ENCODE results near the gene GUCA1A. TPM values are rescaled to one million over a fixed set of nuclear protein-coding genes. Genes with fewer than 3 reads are reported as not detected.
A peak's percentile ranks its signal among the peaks of the same experiment; 100 is the strongest.
"Not testable (repeated sequence)": the region's sequence is repeated elsewhere in the genome, so short reads cannot be mapped to it uniquely, and the experiment has no call there.

Gene GUCA1A
- total RNA-seq, 1 donor from 2014 or later: 0.18 TPM

GRCh38 chr6:42190554-42191183 is 17.5 kb downstream of the GUCA1A start:
- H3K4me1 Mint-ChIP-seq (ENCODE audit: low read depth): no peaks in the 10 kb centered on the region
- DNase-seq (ENCODE audit: low spot score): no peak
- H3K9me3 Mint-ChIP-seq: no peaks in the 10 kb centered on the region
- intact Hi-C loops (cut with micrococcal nuclease): no loop called here
- no peaks in the 10 kb centered on the region for H3K27me3 Mint-ChIP-seq (ENCODE audit: low read depth)
- H3K27ac Mint-ChIP-seq: peak overlapping the region; percentile 4
- H3K36me3 Mint-ChIP-seq (ENCODE audit: low read depth): no peaks in the 10 kb centered on the region
- H3K4me3 Mint-ChIP-seq (ENCODE audit: low read depth): no peak overlapping the region

DNA sequence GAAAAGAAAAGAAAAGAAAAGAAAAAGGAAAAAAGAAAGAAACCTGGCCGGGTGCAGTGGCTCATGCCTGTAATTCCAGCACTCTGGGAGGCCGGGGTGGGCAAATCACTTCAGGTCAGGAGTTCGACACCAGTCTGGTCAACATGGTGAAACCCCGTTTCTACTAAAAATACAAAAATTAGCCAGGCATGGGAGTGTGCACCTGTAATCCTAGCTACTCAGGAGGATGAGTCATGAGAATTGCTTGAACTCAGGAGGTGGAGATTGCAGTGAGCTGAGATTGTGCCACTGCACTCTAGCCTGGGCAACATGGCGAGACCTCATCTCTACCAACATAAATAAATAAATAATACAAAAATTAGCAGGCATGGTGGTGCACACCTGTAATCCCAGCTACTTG is 19.2 kb downstream of the GUCA1A start:
- H3K36me3 Mint-ChIP-seq (ENCODE audit: low read depth); H3K4me3 Mint-ChIP-seq (ENCODE audit: low read depth); DNase-seq (ENCODE audit: low spot score); H3K4me1 Mint-ChIP-seq (ENCODE audit: low read depth); H3K9me3 Mint-ChIP-seq; H3K27me3 Mint-ChIP-seq (ENCODE audit: low read depth); intact Hi-C loops (cut with micrococcal nuclease); H3K27ac Mint-ChIP-seq: not testable (repeated sequence)

DNA sequence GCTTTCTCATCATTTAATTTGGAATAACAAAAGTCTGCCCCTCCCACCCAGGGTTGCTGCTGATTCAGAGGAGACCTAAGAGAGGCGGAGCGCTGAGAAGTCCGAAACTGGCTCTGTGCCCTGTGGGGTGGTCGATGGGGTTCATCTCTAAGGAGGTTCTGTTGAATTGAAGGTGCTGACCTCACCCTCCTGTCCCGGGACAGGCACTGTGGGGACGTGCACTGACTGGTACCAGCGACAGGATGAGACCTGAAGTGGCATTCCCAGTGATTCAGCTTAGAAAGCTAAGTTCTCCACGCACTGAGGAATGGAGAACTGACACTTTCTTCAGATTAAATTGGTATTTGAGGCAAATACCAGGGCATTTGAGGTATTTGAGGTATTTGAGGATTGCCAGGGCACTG is 20.3 kb downstream of the GUCA1A start:
- Mint-ChIP-seq H3K36me3 (ENCODE audit: low read depth) (no peaks in the 10 kb centered on the region), H3K27me3 (ENCODE audit: low read depth) (no peaks in the 10 kb centered on the region), H3K9me3 (no peaks in the 10 kb centered on the region), H3K4me1 (ENCODE audit: low read depth) (no peaks in the 10 kb centered on the region), H3K27ac (no peak overlapping the region), H3K4me3 (ENCODE audit: low read depth) (no peak overlapping the region)
- no peak for DNase-seq (ENCODE audit: low spot score)
- intact Hi-C loops (cut with micrococcal nuclease): no loop called here

DNA sequence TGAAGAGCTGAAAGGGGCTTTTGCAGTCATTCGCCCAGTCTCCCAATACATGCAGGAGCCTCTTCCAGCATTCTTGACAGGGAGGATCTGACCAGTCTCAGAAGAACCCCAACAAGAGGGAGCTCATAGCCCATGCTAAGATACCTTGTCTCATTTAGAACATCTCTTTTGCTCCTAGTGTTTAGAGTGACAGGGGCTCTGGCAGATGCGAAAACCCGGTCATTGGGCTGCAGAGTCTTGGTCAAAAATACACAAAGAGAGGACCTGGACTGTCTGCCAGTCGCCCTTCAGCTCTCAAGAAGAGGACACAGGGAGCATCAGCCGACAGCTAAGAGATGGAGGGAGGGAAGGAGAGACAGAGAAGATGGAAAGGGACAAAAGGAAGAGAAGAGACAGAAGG is 20.9 kb downstream of the GUCA1A start:
- H3K36me3 Mint-ChIP-seq (ENCODE audit: low read depth): no peaks in the 10 kb centered on the region
- H3K27ac Mint-ChIP-seq: no peak overlapping the region
- no peaks in the 10 kb centered on the region for H3K27me3 Mint-ChIP-seq (ENCODE audit: low read depth)
- H3K4me3 Mint-ChIP-seq (ENCODE audit: low read depth): no peak overlapping the region
- H3K9me3 Mint-ChIP-seq: no peaks in the 10 kb centered on the region
- no peaks in the 10 kb centered on the region for H3K4me1 Mint-ChIP-seq (ENCODE audit: low read depth)
- intact Hi-C loops (cut with micrococcal nuclease): no loop called here
- DNase-seq (ENCODE audit: low spot score): no peak

GRCh38 chr6:42195415-42195814 is 22.3 kb downstream of the GUCA1A start:
- no peaks in the 10 kb centered on the region for H3K27me3 Mint-ChIP-seq (ENCODE audit: low read depth)
- no peaks in the 10 kb centered on the region for H3K9me3 Mint-ChIP-seq

DNA sequence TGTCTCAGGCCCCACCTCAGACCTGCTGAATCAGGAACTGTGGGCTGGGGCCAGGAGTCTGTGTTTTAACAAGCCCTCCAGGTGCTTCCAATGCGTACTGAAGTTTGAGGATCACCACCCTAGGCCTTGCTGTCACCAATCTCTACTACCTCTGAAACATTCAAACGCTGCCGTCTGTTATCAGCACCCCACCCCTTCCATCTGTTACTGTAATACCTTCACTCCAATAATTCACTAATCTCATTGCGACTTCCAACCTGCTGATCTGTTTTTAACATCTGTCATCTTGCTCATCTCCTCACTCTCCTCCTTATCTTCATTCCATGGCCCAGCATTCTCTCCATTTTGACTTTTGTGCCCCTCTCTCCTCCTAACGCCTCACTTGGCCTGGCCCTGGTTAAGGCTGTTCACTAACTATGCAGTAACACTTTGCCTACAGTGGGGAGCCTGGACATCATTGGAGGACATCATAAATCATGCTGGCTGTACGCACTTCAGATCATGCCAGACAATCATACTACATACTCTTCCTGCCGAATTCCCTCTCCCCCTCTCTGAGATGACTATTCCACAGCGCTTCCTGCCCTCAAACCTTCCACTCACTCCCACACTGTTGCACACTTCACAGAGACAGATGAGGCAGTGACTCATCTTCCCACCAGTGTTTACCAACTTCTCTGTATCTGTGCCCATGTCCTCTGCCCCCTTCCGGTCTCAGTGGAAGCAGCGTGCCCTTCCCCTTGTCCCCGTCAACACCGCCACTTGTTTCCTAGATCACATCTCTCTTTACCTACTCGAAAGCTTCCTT is 24.6 kb downstream of the GUCA1A start:
- Mint-ChIP-seq H3K4me3 (ENCODE audit: low read depth) (no peak overlapping the region), H3K36me3 (ENCODE audit: low read depth) (peaks cover 14% of the 10 kb centered on the region), H3K27me3 (ENCODE audit: low read depth) (no peaks in the 10 kb centered on the region), H3K27ac (no peak overlapping the region), H3K4me1 (ENCODE audit: low read depth) (no peaks in the 10 kb centered on the region), H3K9me3 (no peaks in the 10 kb centered on the region)
- intact Hi-C loops (cut with micrococcal nuclease): no loop called here
- DNase-seq (ENCODE audit: low spot score): no peak

More at GRCh38 chr6:42195415-42195814, 22.3 kb downstream of the GUCA1A start:
- Mint-ChIP-seq H3K36me3 (ENCODE audit: low read depth) (peaks cover 7% of the 10 kb centered on the region), H3K4me3 (ENCODE audit: low read depth) (no peak overlapping the region), H3K4me1 (ENCODE audit: low read depth) (no peaks in the 10 kb centered on the region), H3K27ac (no peak overlapping the region)
- intact Hi-C loops (cut with micrococcal nuclease): no loop called here
- no peak for DNase-seq (ENCODE audit: low spot score)

DNA sequence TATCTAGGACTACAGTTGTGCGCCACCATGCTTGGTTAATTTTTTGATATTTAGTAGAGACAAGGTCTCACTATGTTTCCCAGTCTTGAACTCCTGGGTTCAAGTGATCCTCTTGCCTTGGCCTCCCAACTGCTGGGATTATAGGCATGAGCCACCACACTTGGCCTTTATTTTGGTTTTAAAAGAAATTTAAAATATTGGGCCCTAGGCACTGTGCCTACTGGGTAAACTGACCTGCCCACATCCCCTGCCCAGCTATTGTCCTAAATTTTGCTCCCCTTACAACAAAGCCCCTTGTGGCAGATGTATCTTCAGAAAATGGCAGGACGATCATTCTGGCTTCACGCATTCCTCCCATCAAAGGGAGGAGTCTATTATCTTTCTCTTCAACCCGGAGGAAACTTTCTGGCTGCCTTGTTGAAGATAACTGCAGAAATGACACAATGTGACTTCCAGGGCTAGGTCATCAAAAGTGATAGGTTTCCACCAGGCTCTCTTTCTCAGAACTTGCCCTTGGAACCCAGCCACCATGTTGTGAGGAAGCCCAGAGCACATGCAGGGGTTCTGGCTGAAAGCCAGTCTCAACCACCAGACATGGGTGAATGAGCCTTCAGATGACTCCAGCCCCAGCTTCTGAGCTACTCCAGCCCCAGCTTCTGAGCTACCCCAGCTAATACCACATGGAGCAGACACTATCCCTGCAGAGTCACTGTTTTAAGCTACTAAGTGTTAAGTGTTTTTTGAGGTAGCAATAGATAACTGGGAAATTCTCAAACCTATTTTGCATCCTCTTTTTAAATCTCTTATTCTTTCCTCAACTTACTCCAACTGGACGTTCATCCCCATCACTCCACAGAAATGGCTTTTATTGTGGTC is 26.2 kb downstream of the GUCA1A start:
- H3K9me3 Mint-ChIP-seq: no peaks in the 10 kb centered on the region
- DNase-seq (ENCODE audit: low spot score): no peak
- H3K27ac Mint-ChIP-seq: no peak overlapping the region
- no peaks in the 10 kb centered on the region for H3K4me1 Mint-ChIP-seq (ENCODE audit: low read depth)
- H3K4me3 Mint-ChIP-seq (ENCODE audit: low read depth): no peak overlapping the region
- intact Hi-C loops (cut with micrococcal nuclease): no loop called here
- no peaks in the 10 kb centered on the region for H3K27me3 Mint-ChIP-seq (ENCODE audit: low read depth)
- peaks cover 17% of the 10 kb centered on the region for H3K36me3 Mint-ChIP-seq (ENCODE audit: low read depth)

DNA sequence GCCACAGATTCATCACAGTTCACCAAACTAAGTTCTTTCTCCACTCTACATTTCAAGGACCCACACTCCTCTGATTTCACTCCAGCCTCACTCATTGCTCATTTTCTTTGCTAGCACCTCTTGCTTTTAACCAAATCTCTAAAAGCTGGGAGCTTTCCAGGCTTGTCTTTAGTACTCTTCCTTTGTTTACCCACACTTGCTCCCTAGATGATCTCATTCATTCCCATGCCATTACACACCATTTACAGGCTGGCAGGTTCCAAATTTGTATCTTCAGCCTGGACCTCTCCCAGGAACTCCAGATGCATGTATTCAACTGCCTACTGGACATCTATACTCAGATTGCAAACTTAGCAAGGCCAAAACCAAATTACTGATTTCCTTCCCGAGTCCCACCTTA is 26.9 kb downstream of the GUCA1A start:
- H3K27me3 Mint-ChIP-seq (ENCODE audit: low read depth): no peaks in the 10 kb centered on the region
- H3K4me3 Mint-ChIP-seq (ENCODE audit: low read depth): no peak overlapping the region
- intact Hi-C loops (cut with micrococcal nuclease): no loop called here
- H3K36me3 Mint-ChIP-seq (ENCODE audit: low read depth): peaks cover 19% of the 10 kb centered on the region
- no peak overlapping the region for H3K27ac Mint-ChIP-seq
- no peaks in the 10 kb centered on the region for H3K9me3 Mint-ChIP-seq
- no peak for DNase-seq (ENCODE audit: low spot score)
- H3K4me1 Mint-ChIP-seq (ENCODE audit: low read depth): no peaks in the 10 kb centered on the region

- Mint-ChIP-seq H3K27me3 (ENCODE audit: low read depth) (no peaks in the 10 kb centered on the region), H3K27ac (no peak overlapping the region), H3K9me3 (no peaks in the 10 kb centered on the region), H3K4me3 (ENCODE audit: low read depth) (no peak overlapping the region), H3K36me3 (ENCODE audit: low read depth) (peaks cover 26% of the 10 kb centered on the region), H3K4me1 (ENCODE audit: low read depth) (no peaks in the 10 kb centered on the region)
- intact Hi-C loops (cut with micrococcal nuclease): no loop called here
- no peak for DNase-seq (ENCODE audit: low spot score)
Measured at GRCh38 chr6:42201382-42201781, 28.2 kb downstream of the GUCA1A start.

- H3K36me3 Mint-ChIP-seq (ENCODE audit: low read depth): peaks cover 30% of the 10 kb centered on the region
- H3K4me1 Mint-ChIP-seq (ENCODE audit: low read depth); intact Hi-C loops (cut with micrococcal nuclease); H3K27me3 Mint-ChIP-seq (ENCODE audit: low read depth); H3K4me3 Mint-ChIP-seq (ENCODE audit: low read depth); H3K9me3 Mint-ChIP-seq; H3K27ac Mint-ChIP-seq; DNase-seq (ENCODE audit: low spot score): not testable (repeated sequence)
Measured at GRCh38 chr6:42202131-42202915, 29.2 kb downstream of the GUCA1A start.

- H3K4me3 Mint-ChIP-seq (ENCODE audit: low read depth): no peak overlapping the region
- no peaks in the 10 kb centered on the region for H3K9me3 Mint-ChIP-seq
- peaks cover 36% of the 10 kb centered on the region for H3K36me3 Mint-ChIP-seq (ENCODE audit: low read depth)
- no peaks in the 10 kb centered on the region for H3K27me3 Mint-ChIP-seq (ENCODE audit: low read depth)
- H3K4me1 Mint-ChIP-seq (ENCODE audit: low read depth): no peaks in the 10 kb centered on the region
- intact Hi-C loops (cut with micrococcal nuclease): no loop called here
- no peak for DNase-seq (ENCODE audit: low spot score)
- no peak overlapping the region for H3K27ac Mint-ChIP-seq
Measured at GRCh38 chr6:42203183-42203582, 30.0 kb downstream of the GUCA1A start.

DNA sequence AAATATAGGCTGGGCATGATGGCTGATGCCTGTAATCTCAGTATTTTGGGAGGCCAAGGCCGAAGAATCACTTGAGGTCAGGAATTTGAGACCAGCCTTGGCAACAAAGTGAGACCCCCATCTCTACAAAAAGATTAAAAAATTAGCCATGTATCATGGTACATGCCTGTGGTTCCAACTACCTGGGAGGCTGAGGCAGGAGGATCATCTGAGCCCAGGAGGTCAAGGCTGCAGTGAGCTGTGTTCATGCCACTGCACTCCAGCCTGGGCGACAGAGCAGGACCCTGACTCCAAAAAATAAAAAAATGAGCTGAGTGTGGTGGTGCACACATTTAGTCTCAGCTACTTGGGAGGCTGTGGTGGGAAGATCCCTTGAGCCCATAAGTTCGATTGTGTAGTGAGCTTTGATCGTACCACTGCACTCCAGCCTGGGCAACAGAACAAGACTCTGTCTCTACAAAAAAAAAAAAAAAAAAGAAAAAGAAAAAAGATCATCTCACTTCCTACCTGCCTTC is 31.7 kb downstream of the GUCA1A start:
- peaks cover 52% of the 10 kb centered on the region for H3K36me3 Mint-ChIP-seq (ENCODE audit: low read depth)
- no peak overlapping the region for H3K4me3 Mint-ChIP-seq (ENCODE audit: low read depth)
- H3K4me1 Mint-ChIP-seq (ENCODE audit: low read depth): no peaks in the 10 kb centered on the region
- intact Hi-C loops (cut with micrococcal nuclease): no loop called here
- no peaks in the 10 kb centered on the region for H3K27me3 Mint-ChIP-seq (ENCODE audit: low read depth)
- H3K27ac Mint-ChIP-seq: no peak overlapping the region
- H3K9me3 Mint-ChIP-seq: no peaks in the 10 kb centered on the region
- DNase-seq (ENCODE audit: low spot score): no peak
